HG03342 (cell line): ENCODE results near the gene STRN4.
"Not testable (repeated sequence)": the region's sequence is repeated elsewhere in the genome, so short reads cannot be mapped to it uniquely, and the experiment has no call there.

Source experiments
- ATAC-seq: cut with Tn5 transposase; IDR thresholded peaks from one replicate; pipeline ENCODE4 v1.9.1; 2021; ENCODE audit warnings: mild to moderate bottlenecking, moderate library complexity; ENCODE audit not compliant: unreplicated experiment

The STRN4 gene

GRCh38 chr19:46775642-46776258 lies 29.5 kb upstream of the STRN4 start:
- ATAC-seq: no peak

GRCh38 chr19:46773018-46773399 lies 26.8 kb upstream of the STRN4 start:
- ATAC-seq: no peak

GRCh38 chr19:46772170-46773017 lies 26.1 kb upstream of the STRN4 start:
- ATAC-seq: no peak

- not testable (repeated sequence) for ATAC-seq
Observed at GRCh38 chr19:46768746-46769145, 22.5 kb upstream of the STRN4 start.

- no peak for ATAC-seq
Observed at GRCh38 chr19:46766569-46767317, 20.5 kb upstream of the STRN4 start.

GRCh38 chr19:46764817-46765291 lies 18.6 kb upstream of the STRN4 start:
- no peak for ATAC-seq

GRCh38 chr19:46762245-46762890 lies 16.1 kb upstream of the STRN4 start:
- ATAC-seq: no peak

- no peak for ATAC-seq
Observed at GRCh38 chr19:46761418-46761831, 15.2 kb upstream of the STRN4 start.

GRCh38 chr19:46760897-46761296 lies 14.6 kb upstream of the STRN4 start:
- not testable (repeated sequence) for ATAC-seq

GRCh38 chr19:46760363-46760762 lies 14.1 kb upstream of the STRN4 start:
- ATAC-seq: no peak

- no peak for ATAC-seq
Observed at GRCh38 chr19:46759817-46760333, 13.6 kb upstream of the STRN4 start.

GRCh38 chr19:46759206-46759605 lies 13.0 kb upstream of the STRN4 start:
- ATAC-seq: no peak

- ATAC-seq: no peak
Observed at GRCh38 chr19:46756544-46756888, 10.3 kb upstream of the STRN4 start.

GRCh38 chr19:46755853-46756543 lies 9.7 kb upstream of the STRN4 start:
- no peak for ATAC-seq

GRCh38 chr19:46755077-46755852 lies 9.0 kb upstream of the STRN4 start:
- no peak for ATAC-seq

GRCh38 chr19:46753420-46754155 lies 7.3 kb upstream of the STRN4 start:
- ATAC-seq: peak; percentile 44

- no peak for ATAC-seq
Observed at GRCh38 chr19:46748325-46749109, 2.3 kb upstream of the STRN4 start.
